NCI-H187 (cell line): ENCODE measurements around the gene GALNT11.

Experiments
- DNase-seq, 2 experiments: peaks; one replicate each; lab custom pipeline; 2025; lab: John Stamatoyannopoulos, UW

Gene GALNT11

GRCh38 chr7:152120210-152120609 is 94.7 kb downstream of the GALNT11 start:
- DNase-seq, result no peak

- no peak for DNase-seq
Measured at GRCh38 chr7:152120776-152121175, 95.3 kb downstream of the GALNT11 start.

DNA sequence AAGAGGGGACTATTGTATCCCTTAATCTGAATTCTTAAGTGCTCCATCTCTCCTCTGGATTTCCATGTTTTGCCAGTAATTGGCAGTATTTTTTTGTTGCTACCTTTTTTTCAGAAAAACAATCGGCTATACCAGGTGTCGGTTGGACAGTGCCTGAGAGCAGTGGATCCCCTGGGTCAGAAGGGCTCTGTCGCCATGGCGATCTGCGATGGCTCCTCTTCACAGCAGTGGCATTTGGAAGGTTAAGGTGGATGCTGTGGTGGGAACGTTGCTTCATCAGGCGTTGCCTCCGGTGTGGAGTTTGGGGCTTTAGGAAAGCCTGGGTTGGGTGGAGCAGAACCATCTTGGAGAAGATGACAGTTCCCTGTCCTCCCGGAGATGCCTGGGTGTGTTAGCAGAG is 96.0 kb downstream of the GALNT11 start:
- DNase-seq, result no peak

- no peak for DNase-seq
Measured at GRCh38 chr7:152122540-152122939, 97.1 kb downstream of the GALNT11 start.

- DNase-seq, result no peak
Measured at GRCh38 chr7:152126741-152127140, 101.3 kb downstream of the GALNT11 start.

DNA sequence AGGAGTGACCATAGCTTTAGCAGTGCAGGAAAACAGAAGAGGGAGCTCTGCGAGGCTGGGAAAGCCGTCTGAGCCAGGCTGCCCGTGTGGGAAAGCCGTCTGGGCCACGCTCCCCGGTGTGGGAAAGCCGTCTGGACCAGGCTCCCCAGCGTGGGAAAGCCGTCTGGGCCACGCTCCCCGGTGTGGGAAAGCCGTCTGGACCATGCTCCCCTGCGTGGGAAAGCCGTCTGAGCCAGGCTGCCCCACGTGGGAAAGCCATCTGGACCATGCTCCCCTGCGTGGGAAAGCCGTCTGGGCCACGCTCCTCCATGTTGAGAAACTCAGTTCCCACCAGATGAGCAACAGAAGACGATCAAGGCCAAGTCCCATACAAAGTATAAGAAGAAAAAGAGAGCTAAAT is 101.8 kb downstream of the GALNT11 start:
- DNase-seq, result no peak

DNA sequence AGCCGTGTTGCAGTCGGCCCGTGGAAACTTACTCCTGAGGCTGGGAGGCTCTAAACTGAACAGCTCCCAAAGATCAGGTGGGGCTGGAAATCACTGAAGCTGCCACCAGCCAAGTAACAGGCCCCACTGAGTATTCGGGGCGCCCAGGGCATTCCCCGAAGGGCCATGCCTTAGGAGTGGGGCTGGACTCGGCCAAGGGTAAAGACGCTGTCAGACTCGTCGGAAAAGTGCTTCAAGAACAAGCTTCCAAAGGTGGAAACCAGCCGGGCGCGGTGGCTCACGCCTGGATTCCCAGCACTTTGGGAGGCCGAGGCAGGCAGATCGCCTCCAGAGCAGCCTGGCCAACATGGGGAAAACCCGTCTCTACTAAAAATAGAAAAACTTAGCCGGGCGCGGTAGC is 102.8 kb downstream of the GALNT11 start:
- DNase-seq, result no peak

GRCh38 chr7:152128741-152129461 is 103.4 kb downstream of the GALNT11 start:
- no peak for DNase-seq

- DNase-seq, result no peak
Measured at GRCh38 chr7:152129682-152130081, 104.2 kb downstream of the GALNT11 start.

- DNase-seq, result no peak
Measured at GRCh38 chr7:152130658-152131590, 105.5 kb downstream of the GALNT11 start.

DNA sequence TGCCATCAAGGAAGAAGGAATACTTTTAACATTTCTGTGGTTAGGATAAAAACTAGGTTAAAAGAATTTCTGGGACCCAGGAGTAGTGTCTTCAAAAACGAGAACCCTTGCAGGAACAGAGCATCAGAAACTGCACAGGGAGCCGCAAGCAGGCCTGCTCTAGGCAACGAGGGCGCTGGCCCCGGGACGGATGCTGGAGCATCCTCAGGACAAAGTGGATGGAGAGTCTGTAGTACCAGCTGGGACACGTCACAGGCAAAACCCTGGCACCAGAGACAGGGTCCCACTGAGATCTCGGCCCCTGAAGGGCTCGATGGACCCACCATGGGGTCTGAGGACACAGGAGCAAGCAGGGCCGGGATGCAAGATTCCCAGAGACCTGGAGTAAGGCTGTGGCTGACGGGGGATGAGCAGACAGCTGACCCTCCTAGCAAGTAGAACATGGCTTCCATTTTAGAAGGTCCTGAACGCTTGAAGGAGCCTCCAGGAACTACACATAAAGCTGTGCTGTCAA is 106.6 kb downstream of the GALNT11 start:
- DNase-seq, result no peak

GRCh38 chr7:152132812-152133211 is 107.3 kb downstream of the GALNT11 start:
- DNase-seq, result no peak

- DNase-seq, result no peak
Measured at GRCh38 chr7:152133804-152134203, 108.3 kb downstream of the GALNT11 start.

DNA sequence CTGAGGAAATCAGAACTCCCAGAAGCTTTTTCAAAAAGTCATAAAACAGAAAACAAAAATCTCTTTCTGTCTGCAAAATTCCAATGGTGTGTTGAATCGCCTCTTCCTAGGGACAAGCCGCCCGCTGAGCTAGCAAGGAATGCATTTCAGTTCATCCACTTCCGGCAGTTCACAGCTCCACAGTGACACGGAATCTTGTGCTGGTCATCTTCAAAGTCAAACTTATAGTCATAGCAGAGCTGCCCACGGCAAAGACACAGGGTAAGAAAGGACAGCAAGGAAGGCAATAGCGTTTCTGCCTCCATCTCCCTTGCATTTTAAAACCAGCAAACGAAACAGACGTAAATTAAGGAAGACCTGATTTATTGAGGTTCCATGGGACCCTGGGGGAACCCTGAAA is 111.2 kb downstream of the GALNT11 start:
- no peak for DNase-seq

DNA sequence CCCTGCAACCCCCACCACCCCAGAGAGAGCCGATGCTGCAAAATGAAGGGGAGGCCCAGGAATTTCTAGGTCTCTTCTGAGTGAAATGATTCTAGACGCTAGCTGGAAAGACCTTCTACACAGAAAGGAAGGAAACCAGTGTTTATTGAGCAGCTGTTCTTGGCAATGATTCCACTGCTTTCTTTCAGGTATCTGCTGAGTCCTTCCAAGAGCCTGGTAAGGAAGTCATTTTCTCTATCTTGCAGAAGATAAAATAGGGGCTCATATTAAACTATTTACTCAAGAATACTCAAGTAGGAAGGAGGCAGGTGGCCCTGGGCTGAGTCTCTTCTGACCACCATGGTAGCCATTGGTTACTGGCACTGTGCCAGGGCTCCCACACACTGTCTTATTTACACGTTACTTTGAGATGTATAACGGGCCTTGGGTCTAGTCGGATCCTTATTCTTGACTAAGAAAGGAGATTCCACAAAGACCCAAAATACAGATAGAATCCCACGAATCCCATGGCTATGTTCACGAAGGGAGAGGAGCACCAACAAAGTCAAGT is 112.1 kb downstream of the GALNT11 start:
- peak in 1 of 2 experiments; percentile 15 for DNase-seq

GRCh38 chr7:152140067-152140466 is 114.6 kb downstream of the GALNT11 start:
- no peak for DNase-seq

DNA sequence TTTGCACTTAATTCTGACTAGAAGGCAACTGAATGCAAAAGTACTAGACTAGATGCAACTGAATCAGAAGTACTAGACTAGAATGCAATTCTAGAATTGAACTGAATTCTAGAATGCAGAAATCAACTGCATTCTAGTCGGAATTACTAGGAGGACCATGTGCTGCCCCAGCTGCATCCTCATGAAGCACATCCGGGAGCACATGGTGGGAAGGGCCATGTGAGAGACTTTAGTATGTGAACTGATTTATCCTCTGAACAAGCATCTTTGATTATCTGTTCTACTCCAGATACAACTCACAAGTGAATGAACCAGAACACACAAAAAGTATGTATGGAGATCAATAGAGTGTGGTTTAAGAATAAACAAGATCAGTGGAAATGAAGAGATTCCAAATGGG is 115.1 kb downstream of the GALNT11 start:
- DNase-seq, result no peak

DNA sequence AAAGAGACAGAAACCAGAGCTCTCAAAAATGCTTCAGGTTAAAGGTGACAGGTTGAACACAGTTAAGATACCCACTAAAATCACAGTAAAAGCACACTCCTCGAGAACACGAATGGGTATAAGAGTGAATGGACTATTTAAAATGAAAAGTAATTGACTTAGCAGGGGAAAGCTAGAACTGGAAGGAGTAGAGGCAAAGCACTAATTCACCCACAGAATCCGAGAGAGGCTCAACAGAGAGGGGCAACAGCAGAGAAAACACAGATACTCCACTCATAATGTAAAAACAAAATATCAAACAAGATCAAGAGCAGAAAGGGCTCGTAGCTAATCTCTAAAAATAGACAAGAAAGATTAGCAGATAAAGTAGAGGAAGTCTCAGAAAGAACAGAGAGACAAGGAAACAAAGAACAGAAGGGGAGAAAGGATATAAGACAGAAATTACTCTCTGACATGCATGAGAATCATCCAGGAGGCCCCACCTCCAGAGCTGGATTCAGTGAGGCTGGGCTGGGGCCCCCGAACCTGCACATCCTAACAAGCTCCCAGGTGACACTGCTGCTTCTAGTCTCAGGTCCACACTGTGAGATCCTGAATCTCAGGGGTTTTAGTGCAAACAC is 117.6 kb downstream of the GALNT11 start:
- DNase-seq, result no peak

GRCh38 chr7:152144557-152145245 is 119.2 kb downstream of the GALNT11 start:
- no peak for DNase-seq

DNA sequence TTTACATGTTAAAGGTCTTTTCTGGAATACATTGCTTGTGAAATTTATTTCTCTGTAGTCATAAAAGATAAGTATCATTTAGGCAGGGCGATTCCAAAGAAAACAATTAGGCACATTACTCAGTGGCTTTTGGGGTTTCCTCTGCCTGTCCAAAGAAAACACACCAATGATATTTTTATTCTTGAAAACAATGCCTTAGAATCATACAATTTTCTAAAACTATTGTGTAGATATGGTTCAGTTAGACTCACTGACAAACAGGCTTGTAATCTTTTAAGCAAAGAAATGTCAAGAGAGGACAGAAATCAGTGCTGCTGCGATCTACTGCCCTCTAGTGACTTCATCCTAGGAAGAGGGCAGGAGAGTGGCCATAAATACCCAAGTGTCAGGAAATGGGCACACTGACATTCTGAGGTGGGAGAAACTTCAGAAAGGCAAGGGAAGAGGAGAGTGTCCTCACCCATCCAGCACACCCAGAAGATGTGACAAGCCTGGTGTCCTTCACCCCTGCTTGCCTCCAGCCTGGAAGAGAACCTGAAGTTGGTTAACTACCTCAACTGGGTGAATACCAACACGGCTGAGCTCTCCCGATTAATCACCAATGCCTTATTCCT is 120.5 kb downstream of the GALNT11 start:
- DNase-seq, result no peak

DNA sequence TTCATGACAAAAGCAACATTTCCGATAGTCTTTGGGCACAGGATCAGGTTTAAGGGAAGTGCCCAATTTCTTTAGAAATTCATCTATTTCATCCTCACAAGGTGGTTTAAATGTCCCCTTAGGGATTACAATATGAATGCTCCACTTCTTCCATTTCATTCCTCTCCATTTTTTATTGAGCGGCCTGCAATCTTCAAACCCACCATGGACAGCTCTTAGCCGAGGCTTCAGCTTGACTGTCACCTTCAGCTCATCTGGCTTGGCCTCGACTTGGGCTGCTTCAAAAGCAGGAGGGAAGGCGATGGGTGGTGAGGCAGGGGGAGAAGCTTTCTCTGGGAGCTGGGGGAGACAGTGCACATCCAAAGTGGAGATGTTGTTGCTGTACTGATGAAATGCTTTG is 123.2 kb downstream of the GALNT11 start:
- DNase-seq, result no peak
